Measurements from ENCODE around the gene VPS37C. TPM values are rescaled to one million over a fixed set of nuclear protein-coding genes. Genes with fewer than 3 reads are reported as not detected.
"Not testable (repeated sequence)": the region's sequence is repeated elsewhere in the genome, so short reads cannot be mapped to it uniquely, and the experiment has no call there.

Gene VPS37C
- total RNA-seq, 1 experiment from 2014 or later = 23.4 TPM

DNA sequence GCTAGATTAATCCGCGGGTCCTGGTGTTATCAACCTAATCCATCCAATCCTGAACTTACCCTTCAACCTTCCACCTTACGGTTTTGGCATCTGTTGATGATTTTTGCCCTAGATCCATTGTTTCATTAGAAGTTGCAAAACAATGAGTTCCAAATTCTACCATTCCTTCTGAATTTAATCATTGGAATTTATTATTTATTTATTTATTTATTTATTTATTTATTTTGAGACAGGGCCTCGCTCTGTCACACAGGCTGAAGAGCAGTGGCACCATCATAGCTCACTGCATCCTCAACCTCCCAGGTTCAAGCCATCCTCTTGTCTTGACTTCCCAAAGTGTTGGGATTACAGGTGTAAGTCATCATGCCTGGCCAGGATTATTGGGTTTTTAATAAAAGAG, 20.3 kb upstream of the VPS37C start:
- TF ChIP-seq PRRX2 (CRISPR knock-in tag; IDR thresholded peaks at IDR 0.05) (no peak), TEAD1 (CRISPR knock-in tag; IDR thresholded peaks at IDR 0.05) (no peak), SOX15 (CRISPR knock-in tag; IDR thresholded peaks at IDR 0.05) (no peak)
- TF ChIP-seq, protein P1, sequence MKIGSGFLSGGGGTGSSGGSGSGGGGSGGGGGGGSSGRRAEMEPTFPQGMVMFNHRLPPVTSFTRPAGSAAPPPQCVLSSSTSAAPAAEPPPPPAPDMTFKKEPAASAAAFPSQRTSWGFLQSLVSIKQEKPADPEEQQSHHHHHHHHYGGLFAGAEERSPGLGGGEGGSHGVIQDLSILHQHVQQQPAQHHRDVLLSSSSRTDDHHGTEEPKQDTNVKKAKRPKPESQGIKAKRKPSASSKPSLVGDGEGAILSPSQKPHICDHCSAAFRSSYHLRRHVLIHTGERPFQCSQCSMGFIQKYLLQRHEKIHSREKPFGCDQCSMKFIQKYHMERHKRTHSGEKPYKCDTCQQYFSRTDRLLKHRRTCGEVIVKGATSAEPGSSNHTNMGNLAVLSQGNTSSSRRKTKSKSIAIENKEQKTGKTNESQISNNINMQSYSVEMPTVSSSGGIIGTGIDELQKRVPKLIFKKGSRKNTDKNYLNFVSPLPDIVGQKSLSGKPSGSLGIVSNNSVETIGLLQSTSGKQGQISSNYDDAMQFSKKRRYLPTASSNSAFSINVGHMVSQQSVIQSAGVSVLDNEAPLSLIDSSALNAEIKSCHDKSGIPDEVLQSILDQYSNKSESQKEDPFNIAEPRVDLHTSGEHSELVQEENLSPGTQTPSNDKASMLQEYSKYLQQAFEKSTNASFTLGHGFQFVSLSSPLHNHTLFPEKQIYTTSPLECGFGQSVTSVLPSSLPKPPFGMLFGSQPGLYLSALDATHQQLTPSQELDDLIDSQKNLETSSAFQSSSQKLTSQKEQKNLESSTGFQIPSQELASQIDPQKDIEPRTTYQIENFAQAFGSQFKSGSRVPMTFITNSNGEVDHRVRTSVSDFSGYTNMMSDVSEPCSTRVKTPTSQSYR (CRISPR knock-in tag; IDR thresholded peaks at IDR 0.05) = no peak
- Mint-ChIP-seq H3K27ac (no peak overlapping the region), H3K27me3 (ENCODE audit: low read depth) (no peaks in the 10 kb centered on the region; the same call in 1 of the 2 replicates), H3K36me3 (no peaks in the 10 kb centered on the region), H3K4me1 (no peaks in the 10 kb centered on the region), H3K9me3 (no peaks in the 10 kb centered on the region), H3K4me3 (no peak overlapping the region)
- POLR2A ChIA-PET = no interaction called here
- ATAC-seq (no peak), DNase-seq (ENCODE audit: low spot score) (no peak)
- CTCF ChIA-PET = no interaction called here

DNA sequence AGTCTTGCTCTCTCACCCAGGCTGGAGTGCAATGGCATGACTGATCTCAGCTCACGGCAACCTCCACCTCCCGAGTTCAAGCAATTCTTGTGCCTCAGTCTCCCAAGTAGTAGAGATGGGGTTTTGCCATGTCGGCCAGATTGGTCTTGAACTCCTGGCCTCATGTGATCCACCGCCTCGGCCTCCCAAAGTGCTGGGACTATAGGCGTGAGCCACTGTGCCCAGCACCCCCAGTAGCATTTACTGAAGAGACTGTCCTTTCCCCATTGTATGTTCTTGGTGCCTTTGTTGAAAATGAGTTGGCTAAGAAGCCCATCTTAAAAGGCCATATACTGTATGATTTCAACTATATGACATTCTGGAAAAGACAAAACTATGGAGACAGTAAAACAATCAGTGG, 19.0 kb upstream of the VPS37C start:
- POLR2A ChIA-PET; DNase-seq (ENCODE audit: low spot score); H3K27ac Mint-ChIP-seq; ATAC-seq; H3K9me3 Mint-ChIP-seq; H3K4me1 Mint-ChIP-seq; H3K27me3 Mint-ChIP-seq (ENCODE audit: low read depth); H3K36me3 Mint-ChIP-seq; H3K4me3 Mint-ChIP-seq; CTCF ChIA-PET: not testable (repeated sequence)

DNA sequence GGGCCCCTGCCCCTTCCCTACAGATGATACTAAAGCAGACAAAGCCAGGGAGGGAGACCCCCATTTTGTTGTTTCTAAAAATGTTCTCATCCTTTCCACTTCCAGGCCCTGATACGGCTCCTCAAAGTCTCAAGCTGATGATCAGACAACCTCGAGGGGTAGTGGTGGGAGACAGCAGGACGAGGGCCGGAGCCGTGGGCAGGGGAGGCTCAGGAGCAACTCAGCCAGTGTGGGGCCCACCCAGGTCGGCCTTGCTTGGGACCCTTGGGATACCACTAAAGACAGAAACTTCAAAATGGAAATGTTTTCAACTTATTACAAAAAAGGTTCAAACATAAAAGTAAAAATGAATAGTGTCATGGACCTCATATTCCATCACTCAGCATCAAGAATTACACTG, 15.2 kb upstream of the VPS37C start:
- Mint-ChIP-seq H3K27me3 (ENCODE audit: low read depth) (peaks cover 9% of the 10 kb centered on the region), H3K36me3 (no peaks in the 10 kb centered on the region), H3K9me3 (peaks cover 16% of the 10 kb centered on the region), H3K4me3 (no peak overlapping the region), H3K4me1 (no peaks in the 10 kb centered on the region), H3K27ac (no peak overlapping the region)
- no peak for TF ChIP-seq ETV6 (CRISPR knock-in tag; IDR thresholded peaks at IDR 0.05)
- no peak for TF ChIP-seq SOX15 (CRISPR knock-in tag; IDR thresholded peaks at IDR 0.05)
- TF ChIP-seq TEAD1 (CRISPR knock-in tag; IDR thresholded peaks at IDR 0.05) = no peak
- TF ChIP-seq TP53 (CRISPR knock-in tag; IDR thresholded peaks at IDR 0.05) = no peak
- TF ChIP-seq, protein P2, sequence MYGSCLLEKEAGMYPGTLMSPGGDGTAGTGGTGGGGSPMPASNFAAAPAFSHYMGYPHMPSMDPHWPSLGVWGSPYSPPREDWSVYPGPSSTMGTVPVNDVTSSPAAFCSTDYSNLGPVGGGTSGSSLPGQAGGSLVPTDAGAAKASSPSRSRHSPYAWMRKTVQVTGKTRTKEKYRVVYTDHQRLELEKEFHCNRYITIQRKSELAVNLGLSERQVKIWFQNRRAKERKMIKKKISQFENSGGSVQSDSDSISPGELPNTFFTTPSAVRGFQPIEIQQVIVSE (CRISPR knock-in tag; IDR thresholded peaks at IDR 0.05; ENCODE audit: borderline replicate concordance) = no peak
- TF ChIP-seq TCF7 (CRISPR knock-in tag; IDR thresholded peaks at IDR 0.05; ENCODE audit: low read depth) = no peak
- TF ChIP-seq TEAD4 (CRISPR knock-in tag; IDR thresholded peaks at IDR 0.05) = no peak
- TF ChIP-seq, protein P3, sequence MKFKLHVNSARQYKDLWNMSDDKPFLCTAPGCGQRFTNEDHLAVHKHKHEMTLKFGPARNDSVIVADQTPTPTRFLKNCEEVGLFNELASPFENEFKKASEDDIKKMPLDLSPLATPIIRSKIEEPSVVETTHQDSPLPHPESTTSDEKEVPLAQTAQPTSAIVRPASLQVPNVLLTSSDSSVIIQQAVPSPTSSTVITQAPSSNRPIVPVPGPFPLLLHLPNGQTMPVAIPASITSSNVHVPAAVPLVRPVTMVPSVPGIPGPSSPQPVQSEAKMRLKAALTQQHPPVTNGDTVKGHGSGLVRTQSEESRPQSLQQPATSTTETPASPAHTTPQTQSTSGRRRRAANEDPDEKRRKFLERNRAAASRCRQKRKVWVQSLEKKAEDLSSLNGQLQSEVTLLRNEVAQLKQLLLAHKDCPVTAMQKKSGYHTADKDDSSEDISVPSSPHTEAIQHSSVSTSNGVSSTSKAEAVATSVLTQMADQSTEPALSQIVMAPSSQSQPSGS (CRISPR knock-in tag; IDR thresholded peaks at IDR 0.05; ENCODE audit: borderline replicate concordance, low read depth) = no peak
- TF ChIP-seq, protein P4, sequence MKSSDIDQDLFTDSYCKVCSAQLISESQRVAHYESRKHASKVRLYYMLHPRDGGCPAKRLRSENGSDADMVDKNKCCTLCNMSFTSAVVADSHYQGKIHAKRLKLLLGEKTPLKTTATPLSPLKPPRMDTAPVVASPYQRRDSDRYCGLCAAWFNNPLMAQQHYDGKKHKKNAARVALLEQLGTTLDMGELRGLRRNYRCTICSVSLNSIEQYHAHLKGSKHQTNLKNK (CRISPR knock-in tag; IDR thresholded peaks at IDR 0.05) = no peak
- TF ChIP-seq, protein P5, sequence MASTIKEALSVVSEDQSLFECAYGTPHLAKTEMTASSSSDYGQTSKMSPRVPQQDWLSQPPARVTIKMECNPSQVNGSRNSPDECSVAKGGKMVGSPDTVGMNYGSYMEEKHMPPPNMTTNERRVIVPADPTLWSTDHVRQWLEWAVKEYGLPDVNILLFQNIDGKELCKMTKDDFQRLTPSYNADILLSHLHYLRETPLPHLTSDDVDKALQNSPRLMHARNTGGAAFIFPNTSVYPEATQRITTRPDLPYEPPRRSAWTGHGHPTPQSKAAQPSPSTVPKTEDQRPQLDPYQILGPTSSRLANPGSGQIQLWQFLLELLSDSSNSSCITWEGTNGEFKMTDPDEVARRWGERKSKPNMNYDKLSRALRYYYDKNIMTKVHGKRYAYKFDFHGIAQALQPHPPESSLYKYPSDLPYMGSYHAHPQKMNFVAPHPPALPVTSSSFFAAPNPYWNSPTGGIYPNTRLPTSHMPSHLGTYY (CRISPR knock-in tag; IDR thresholded peaks at IDR 0.05) = no peak
- no peak for TF ChIP-seq NR3C1 (CRISPR knock-in tag; conservative IDR thresholded peaks at IDR 0.05; ENCODE audit: low read depth)
- no peak for TF ChIP-seq ZNF671 (CRISPR knock-in tag; IDR thresholded peaks at IDR 0.05)
- TF ChIP-seq, protein P6, sequence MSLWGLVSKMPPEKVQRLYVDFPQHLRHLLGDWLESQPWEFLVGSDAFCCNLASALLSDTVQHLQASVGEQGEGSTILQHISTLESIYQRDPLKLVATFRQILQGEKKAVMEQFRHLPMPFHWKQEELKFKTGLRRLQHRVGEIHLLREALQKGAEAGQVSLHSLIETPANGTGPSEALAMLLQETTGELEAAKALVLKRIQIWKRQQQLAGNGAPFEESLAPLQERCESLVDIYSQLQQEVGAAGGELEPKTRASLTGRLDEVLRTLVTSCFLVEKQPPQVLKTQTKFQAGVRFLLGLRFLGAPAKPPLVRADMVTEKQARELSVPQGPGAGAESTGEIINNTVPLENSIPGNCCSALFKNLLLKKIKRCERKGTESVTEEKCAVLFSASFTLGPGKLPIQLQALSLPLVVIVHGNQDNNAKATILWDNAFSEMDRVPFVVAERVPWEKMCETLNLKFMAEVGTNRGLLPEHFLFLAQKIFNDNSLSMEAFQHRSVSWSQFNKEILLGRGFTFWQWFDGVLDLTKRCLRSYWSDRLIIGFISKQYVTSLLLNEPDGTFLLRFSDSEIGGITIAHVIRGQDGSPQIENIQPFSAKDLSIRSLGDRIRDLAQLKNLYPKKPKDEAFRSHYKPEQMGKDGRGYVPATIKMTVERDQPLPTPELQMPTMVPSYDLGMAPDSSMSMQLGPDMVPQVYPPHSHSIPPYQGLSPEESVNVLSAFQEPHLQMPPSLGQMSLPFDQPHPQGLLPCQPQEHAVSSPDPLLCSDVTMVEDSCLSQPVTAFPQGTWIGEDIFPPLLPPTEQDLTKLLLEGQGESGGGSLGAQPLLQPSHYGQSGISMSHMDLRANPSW (CRISPR knock-in tag; conservative IDR thresholded peaks at IDR 0.05; ENCODE audit: low read depth) = no peak
- ChIA-PET CTCF (no interaction called here), POLR2A (no interaction called here)
- DNase-seq (ENCODE audit: low spot score) = no peak
- no peak for ATAC-seq
